ENCODE results near the gene DNA2.
"Not testable (repeated sequence)": the region's sequence is repeated elsewhere in the genome, so short reads cannot be mapped to it uniquely, and the experiment has no call there.

Gene DNA2, protein sequence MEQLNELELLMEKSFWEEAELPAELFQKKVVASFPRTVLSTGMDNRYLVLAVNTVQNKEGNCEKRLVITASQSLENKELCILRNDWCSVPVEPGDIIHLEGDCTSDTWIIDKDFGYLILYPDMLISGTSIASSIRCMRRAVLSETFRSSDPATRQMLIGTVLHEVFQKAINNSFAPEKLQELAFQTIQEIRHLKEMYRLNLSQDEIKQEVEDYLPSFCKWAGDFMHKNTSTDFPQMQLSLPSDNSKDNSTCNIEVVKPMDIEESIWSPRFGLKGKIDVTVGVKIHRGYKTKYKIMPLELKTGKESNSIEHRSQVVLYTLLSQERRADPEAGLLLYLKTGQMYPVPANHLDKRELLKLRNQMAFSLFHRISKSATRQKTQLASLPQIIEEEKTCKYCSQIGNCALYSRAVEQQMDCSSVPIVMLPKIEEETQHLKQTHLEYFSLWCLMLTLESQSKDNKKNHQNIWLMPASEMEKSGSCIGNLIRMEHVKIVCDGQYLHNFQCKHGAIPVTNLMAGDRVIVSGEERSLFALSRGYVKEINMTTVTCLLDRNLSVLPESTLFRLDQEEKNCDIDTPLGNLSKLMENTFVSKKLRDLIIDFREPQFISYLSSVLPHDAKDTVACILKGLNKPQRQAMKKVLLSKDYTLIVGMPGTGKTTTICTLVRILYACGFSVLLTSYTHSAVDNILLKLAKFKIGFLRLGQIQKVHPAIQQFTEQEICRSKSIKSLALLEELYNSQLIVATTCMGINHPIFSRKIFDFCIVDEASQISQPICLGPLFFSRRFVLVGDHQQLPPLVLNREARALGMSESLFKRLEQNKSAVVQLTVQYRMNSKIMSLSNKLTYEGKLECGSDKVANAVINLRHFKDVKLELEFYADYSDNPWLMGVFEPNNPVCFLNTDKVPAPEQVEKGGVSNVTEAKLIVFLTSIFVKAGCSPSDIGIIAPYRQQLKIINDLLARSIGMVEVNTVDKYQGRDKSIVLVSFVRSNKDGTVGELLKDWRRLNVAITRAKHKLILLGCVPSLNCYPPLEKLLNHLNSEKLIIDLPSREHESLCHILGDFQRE

DNA sequence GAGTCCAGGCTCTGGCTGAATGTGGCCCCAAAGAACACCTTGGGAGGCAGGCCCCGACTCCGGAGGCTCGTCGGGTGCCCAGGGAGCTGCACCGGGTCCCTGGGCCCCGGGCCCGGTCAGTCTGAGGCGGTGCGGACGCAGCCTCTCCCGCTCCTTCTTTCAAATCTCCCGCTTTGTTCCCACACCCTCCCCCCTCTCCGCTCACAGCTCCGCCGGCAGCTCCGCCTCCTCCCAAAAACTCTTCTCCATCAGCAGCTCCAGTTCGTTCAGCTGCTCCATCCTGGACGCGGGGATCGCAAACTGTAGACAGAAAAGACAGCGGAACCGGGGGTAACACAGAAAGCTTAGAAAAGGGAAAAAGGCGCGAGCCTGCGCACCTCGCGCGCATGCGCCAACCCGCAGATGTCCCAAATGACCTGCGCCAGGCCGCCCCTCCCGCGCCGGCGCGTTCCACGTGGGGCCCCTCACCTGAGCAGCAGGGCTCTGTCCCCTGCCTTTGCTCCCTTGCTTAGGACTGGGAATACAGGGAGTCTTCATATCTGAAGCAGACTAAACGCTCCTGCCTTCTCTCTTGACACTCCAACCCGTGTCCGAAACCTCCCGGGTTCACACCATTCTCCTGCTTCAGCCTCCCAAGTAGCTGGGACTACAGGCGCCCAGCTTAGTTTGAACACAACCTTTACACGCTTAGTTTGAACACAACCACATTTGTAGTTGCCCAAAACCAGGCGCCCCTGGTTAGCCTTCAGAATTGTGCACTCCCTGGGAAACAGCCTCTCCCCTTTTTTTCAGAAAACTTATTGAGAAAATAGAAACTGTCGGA is at the start of gene DNA2:
Gene DNA2, minus strand, starts transcription at position 388 of the 823 bp plus-strand sequence. Its CDS starts 109 bp downstream, at position 279.
- peak; percentile 40 for DNase-seq (ENCODE audit: low read depth)

DNA sequence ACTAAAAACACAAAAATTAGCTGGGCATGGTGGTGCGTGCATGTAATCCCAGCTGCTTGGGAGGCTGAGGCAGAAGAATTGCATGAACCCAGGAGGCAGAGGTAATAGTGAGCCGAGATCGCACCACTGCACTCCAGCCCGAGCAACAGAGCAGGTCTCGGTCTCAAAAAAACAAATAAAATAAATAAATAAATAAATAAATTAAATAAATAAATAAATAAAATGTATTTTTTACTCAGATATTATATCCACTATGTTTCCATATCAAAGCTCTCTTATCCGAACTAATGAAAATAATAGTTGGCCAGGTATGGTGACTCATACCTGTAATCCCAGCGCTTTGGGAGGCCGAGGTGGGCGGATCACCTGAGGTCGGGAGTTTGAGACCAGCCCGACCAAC is 46.8 kb upstream of the DNA2 start:
- DNase-seq (ENCODE audit: low read depth), result not testable (repeated sequence)

DNA sequence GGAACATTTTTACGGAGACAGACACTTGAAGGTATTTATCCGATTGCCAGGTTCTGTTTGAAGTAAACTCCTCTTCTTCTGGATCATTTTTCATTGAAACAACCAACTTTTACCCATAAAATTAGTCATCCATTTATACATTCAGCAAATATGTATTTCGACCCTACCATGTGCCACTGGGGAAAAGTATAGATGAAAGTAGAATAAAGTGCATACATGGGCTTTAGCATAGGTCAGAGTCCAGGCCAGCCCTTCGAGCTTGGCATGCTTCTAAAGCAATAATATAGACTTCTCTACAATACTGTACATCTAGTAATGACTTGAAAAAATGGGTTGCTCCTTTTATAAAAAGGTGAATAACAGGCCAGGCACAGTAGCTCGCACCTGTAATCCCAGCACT is 45.4 kb upstream of the DNA2 start:
- DNase-seq (ENCODE audit: low read depth), result no peak

DNA sequence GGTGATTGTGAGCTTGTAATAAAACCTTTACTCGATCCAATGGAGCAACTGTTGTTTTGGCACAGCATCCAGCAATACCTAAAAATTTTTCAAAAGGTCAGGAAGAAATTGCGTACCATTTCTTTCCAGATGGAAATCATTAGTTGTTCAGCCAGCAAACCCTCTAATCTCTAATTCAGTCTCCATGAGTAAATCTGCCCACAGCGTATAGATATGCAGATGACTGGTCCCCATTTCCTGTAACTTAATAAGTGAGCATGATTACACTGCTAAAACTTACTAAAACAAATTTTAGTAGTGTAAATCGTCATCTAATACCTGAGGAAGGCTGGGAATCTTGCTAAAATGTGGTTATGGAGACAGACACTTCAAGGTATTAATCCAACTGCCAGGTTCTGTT is 45.0 kb upstream of the DNA2 start:
- DNase-seq (ENCODE audit: low read depth), result no peak

DNA sequence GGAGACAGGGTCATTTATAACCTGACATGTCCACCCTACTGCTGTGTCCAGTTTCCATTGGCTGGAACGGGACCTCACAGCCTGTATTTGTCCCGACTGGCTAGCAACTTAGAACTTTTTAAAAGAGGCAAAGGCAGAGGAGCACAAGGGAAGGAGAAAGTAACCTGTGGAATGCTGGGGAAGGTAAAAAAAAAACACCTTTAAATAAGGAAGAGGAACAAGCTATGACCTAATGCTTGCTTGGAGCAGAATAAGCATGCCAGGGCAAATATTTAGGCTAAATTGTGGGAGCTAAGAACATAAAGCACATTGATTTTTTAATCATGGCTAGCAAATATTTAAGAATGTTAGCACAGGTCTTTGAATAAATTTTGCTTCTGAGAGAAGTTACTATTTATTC is 44.4 kb upstream of the DNA2 start:
- DNase-seq (ENCODE audit: low read depth), result not testable (repeated sequence)

DNA sequence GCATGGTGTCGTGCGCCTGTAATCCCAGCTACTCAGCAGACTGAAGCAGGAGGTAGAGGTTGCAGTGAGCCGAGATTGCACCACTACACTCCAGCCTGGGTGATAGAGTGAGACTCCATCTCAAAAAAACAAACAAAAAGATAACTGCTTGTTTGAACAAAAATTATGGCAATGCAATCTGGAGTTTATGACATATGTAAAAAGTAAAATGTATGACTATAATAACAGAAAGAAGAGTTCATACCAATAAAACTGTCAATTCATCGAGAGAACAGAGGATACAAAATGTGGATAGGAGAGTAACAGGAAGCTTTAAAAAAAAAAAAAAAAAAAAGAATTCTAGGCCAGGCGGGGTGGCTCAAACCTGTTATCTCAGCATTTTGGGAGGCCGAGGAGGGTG is 36.3 kb upstream of the DNA2 start:
- DNase-seq (ENCODE audit: low read depth), result no peak

DNA sequence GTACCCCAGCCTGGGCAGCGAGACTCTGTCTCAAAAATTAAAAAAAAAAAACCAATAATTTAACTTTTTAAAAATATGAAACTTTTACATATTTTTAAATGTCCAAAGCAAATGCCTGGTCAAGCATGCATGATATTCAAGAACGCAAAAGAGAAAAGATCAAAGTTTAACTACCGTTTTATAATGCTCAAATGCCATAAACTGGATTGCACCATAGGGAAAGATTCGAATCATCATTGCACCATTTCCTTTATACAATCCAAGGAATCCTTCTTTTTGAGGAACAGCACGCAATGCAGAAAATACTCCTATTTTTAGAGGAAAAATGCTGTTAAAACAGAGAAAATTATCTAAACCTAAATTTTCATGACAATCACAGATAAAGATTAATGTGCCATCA is 34.6 kb upstream of the DNA2 start:
- no peak for DNase-seq (ENCODE audit: low read depth)

DNA sequence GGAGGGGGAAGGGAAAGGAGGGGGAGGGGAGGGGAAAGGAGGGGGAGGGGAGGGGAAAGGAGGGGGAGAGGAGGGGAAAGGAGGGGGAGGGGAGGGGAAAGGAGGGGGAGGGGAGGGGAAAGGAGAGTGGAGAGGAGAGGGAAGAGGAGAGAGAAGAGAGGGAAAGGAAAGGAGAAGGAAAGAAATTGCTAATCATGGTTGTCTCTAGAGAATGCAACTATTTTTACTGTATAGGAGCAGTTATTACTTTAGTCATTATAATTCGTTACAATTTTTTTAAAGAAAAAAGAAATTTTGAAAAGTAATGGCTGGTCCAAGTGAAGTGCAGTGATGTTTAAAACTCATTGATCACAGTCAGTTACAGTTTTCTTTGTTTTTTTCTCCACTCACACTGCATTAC is 31.1 kb upstream of the DNA2 start:
- DNase-seq (ENCODE audit: low read depth), result no peak

DNA sequence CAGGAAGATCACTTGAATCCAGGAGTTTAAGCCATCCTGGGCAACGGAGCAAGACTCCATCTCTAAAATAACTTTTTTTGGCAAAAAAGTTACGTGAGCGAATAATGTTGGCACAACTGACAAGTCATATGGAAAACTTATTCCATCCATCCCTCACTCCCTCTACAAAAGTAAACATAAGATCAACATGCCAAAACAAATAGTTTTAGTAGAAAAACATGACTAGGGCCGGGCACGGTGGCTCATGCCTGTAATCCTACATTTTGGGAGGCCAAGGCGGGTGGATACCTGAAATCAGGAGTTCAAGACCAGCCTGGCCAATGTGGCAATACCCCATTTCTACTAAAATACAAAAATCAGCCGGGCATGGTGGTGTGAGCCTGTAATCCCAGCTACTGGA is 29.9 kb upstream of the DNA2 start:
- no peak for DNase-seq (ENCODE audit: low read depth)

DNA sequence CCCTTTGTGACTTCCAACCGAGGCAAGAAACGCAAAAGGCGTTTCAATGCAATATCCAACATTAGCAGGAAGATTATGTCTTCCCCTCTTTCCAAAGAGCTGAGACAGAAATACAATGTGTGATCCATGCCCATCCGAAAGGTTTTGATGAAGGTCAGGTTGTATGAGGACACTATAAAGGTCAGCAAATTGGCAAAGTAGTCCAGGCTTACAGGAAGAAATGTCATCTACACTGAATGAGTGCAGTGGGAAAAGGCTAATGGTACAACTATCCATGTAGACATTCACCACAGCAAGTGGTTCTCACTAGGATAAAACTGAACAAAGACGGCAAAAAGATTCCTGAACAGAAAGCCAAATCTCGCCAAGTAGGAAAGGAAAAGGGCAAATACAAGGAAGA is 27.8 kb upstream of the DNA2 start:
- DNase-seq (ENCODE audit: low read depth), result no peak

DNA sequence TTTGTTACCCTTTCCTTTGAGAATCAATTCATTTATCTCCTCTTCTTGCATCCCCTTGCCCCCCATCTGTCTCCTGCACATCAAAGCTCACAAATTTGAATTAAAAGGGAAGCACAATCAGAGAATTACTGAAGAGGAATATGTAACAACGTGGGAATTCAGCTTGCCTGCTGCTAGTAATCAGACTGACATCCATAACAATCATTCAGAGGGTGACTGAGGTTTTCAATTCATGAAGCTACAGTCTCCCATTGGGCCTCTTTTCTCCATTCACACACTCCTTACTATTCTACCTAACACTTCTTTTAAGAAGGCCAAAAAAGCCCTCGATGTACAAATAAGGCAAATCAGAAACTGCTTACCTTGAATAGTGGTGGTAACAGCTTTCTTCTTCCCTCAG is 24.3 kb upstream of the DNA2 start:
- DNase-seq (ENCODE audit: low read depth), result no peak

DNA sequence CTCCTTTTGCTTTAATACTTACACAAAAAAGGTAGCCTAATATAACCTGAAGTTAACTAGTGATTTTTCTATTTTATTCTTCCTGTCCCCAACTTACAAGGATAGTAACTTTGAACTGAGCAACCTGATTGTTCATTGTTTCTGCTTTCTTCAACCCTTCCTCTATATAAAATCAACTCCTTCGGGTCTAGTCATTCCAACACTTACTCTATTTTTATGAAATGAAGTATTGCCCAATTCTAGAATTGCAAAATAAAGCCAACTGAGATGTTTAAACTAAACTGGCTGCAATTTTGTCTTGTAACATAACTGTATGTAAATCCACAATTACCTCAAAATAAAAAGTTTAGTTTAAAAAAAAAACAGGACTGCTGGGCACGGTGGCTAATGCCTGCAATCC is 20.3 kb upstream of the DNA2 start:
- no peak for DNase-seq (ENCODE audit: low read depth)

DNA sequence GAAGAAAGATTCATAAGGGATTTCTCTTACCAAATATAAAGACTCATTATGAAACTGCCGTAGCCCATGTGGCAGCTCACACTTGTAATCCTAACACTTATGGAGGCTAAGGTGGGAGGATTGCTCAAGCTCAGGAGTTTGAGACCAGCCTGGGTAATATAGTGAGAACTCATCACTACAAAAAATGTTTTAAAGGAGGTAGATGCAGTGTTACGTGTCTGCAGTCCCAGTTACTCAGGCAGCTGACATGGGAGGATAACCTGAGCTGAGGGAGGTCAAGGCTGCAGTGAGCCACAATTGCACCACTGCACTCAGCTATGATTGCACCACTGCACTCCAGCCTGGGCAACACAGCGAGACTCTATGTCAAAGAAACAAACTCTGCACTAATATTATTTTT is 18.1 kb upstream of the DNA2 start:
- DNase-seq (ENCODE audit: low read depth), result no peak

DNA sequence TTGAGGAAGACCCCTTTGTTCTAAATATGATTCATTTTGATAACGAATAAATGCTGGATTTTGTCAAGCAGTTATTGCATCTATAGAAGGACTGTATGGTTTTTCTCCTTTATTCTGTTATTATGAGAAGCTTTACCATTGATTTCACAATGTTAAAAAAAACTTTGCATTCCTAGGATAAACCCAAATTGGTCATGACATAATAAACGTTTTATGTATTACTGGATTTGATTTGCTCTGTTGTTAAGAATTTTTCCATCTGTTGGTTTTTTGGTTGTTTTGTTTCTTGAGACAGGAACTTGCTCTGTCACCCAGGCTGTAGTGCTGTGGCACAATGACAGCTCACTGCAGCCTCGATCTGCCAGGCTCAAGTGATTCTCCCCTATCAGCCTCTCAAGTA is 2.2 kb upstream of the DNA2 start:
- no peak for DNase-seq (ENCODE audit: low read depth)

DNA sequence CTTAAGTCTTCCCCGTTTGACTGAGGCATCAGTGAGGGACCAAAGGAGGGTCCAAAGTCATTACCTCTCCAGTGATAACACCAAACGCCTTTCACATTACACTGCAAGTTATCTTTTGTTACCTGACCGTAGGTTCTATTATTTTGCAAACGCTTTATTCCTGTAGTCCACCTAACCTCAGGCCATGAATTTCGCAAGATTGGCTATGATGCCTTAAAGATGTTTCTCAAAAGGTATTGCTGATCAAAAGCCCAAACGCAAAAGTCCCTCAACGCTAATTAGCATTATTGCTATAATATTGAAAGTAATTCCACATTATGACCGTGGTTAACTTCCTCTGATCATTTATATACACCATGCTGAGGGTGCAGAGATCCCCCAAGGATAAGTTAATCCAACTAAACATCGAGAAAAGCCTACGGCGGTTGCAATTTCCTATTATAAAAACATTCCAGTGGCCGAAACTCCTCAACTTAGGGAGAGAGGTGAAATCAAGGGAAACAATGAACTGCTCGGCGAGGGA is 649 bp downstream of the DNA2 start:
- DNase-seq (ENCODE audit: low read depth), result no peak

DNA sequence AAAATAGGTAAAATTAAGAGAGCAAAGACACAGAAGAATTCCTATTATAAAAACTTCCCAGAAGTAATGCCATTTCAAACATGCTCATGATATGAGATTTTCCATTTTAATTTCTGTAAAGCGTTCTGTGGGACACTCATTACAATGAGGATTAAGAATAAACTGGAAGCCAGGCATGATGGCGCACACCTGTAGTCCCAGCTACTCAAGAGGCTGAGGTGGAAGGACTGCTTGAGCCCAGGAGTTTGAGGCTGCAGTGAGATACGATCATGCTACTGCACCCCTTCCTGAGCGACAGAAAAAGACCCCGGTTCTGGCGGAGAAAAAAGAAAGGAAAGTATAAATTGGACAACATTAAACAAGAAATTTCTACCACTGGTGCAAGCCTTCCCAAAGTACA is 1.5 kb downstream of the DNA2 start:
- no peak for DNase-seq (ENCODE audit: low read depth)

DNA sequence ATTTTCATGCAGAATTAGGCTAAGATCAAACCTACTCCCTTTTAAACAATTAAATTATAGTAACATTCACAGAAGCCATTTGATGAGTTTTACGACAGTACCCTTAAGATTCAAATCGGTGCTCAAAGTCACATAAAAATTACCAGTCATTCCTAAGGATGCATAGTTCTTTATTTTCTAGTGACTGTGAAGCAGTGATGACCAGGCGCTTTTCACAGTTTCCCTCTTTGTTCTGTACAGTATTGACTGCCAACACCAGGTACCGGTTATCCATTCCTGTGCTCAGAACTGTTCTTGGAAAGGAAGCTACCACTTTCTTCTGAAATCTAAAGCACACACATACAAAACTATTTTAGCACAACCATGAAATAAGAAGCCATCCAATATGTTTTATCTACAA is 1.9 kb downstream of the DNA2 start:
- no peak for DNase-seq (ENCODE audit: low read depth)

DNA sequence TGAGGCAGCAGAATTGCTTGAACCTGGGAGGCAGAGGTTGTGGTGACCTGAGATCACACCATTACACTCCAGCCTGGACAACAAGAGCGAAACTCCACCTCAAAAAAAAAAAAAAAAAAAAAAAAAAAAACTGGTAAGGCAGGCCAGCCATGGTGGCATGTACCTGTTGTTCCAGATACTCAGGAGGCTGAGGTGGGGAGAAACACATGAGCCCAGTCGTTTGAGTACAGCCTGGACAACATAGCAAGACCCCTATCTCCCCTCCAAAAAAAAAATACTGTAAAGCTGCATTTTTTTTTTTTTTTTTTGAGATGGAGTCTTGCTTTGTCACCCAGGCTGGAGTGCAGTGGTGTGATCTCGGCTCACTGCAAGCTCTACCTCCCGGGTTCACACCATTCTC is 7.0 kb downstream of the DNA2 start:
- not testable (repeated sequence) for DNase-seq (ENCODE audit: low read depth)

DNA sequence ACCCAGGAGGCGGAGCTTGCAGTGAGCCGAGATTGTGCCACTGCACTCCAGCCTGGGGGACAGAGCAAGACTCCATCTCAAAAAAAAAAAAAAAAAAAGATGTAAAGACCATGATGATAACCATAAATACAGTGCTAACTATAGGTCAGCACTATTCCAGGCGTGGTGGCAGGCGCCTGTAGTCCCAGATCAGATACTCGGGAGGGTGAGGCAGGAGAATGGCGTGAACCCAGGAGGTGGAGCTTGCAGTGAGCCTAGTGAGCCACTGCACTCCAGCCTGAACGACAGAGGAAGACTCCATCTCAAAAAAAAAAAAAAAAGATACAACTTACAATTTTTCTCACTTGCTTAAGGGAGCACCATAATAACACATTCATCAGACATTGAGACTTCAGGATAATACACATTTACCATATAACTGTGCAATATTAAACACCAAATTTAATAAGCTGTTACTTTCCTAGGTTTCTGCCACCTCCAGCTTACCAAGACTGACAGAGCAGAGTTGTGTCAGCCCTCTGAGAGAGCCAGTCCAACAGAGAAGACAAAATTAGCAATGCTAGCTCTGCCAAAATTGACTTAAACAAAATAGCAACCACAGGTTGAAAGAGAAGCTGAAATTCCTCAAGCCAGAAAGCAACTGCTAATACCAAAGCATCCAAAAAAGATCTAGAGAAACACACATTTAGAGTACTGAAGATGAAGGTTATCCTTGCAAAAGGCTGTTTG is 8.2 kb downstream of the DNA2 start:
- DNase-seq (ENCODE audit: low read depth), result no peak

DNA sequence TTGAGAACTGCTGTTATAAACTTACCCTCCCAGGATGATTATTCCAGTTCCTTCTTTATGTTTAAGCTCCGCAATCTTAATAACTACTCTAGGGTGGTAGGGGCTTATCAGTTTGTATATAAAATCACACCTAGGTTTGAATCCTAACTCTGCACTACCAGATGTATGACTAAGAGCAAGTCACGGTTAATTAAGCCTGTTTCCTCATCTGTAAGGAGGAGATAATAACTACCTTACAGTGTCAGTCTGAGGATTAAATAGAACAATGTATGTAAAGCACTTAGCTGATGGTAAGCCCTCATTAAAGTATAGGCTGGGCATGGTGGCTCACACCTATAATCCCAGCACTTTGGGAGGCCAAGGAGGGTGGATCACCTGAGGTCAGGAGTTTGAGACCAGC is 9.2 kb downstream of the DNA2 start:
- DNase-seq (ENCODE audit: low read depth), result no peak

DNA sequence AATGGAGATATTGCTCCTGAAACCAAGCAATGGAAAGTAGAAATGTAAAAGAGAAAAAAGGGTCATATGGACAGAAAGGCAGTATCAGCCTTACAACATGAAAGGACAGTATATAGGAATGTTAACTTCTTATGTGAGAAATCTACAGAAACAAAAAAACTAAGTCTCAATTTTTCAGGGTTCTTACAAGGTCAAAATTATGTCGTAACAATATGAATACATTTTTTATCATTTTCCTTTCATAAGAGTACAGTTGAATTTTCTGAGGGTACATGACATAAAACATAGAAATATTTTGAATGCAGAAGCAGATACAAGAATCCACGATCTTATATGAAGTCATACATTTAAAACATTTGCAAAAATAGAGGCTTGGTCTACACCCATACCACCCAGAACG is 10.7 kb downstream of the DNA2 start:
- DNase-seq (ENCODE audit: low read depth), result no peak

All from stimulated activated CD8-positive, alpha-beta memory T cell treated with anti-CD3 and anti-CD28 coated beads, Interleukin-15, amount 100 ng/mL, for 1 hour (primary cell).